HG03354 (cell line): ENCODE data around the gene RALGAPA2.

Source experiments
- ATAC-seq: cut with Tn5 transposase; IDR thresholded peaks from one replicate; pipeline ENCODE4 v1.9.1; 2021; ENCODE audit warnings: mild to moderate bottlenecking; ENCODE audit not compliant: unreplicated experiment, poor library complexity, severe bottlenecking

The RALGAPA2 gene

DNA sequence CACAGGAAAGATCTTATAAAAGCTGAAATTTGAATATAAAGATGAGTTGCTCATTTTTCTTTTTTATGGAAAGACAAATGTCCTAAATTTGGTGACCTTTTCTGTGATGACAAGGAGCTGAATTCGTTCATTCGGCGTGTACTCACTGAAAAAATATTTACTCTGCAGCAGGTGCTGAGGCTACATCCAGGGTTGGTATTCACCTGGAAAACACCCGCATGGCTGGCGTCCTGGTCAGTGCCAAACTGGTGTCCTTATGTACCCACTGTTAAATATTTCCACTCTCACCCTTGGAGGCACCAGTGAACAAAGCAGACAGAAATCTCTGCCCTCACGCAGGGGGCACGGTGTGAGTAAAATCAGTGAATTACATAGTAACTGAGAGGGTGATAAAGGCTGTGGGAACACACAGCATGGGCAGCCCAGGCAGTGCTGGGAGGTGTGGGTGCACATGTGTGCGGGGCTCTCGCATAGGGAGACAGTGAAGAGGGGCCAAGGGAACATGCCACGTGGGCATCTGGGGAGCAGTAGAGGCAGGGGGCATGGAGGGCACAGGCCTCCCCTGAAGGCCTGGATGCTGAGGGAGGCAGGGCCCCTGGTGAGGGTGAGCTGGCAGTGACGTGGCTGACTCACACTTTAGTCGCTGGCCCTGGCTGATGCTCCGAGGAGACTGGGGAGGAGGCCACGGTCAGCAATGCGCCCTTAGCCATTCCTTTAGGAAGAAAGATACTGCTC lies 254.9 kb downstream of the RALGAPA2 start:
- ATAC-seq: no peak

DNA sequence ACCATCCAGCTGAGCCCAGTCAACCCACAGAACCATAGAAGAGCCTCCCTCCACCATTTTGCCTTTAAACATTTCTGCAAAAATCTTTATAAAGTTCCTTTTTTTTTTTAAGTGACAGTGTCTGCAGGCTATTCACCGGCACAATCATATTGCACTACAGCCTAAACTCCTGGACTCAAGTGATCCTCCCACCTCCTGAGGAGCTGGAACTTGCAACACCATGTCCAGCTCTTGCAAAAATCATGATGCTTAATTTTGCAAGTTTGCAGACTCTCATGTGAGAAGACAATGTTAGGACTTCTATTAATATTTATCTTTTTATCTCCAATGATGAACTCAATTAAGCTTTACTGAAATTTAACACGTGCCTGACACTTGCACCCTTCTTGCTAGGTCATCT lies 255.7 kb downstream of the RALGAPA2 start:
- no peak for ATAC-seq

DNA sequence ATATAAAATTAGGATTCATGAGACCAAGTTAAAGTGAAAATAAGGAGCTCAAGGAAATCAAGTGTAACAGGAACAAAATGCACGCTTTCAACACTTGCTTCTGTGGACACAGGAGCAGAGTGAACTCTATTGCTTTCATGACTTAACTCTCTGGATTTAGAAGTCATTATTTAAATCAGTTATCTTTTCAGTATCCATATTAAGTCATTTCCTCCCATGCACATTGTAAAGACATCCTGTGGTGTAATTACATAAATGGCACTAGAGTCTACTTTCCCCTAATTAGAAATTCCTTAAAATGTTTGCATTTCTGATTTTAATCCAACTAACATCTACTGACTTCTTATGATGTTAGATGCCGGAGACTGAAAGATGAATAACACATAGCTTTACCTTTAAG lies 256.5 kb downstream of the RALGAPA2 start:
- no peak for ATAC-seq

DNA sequence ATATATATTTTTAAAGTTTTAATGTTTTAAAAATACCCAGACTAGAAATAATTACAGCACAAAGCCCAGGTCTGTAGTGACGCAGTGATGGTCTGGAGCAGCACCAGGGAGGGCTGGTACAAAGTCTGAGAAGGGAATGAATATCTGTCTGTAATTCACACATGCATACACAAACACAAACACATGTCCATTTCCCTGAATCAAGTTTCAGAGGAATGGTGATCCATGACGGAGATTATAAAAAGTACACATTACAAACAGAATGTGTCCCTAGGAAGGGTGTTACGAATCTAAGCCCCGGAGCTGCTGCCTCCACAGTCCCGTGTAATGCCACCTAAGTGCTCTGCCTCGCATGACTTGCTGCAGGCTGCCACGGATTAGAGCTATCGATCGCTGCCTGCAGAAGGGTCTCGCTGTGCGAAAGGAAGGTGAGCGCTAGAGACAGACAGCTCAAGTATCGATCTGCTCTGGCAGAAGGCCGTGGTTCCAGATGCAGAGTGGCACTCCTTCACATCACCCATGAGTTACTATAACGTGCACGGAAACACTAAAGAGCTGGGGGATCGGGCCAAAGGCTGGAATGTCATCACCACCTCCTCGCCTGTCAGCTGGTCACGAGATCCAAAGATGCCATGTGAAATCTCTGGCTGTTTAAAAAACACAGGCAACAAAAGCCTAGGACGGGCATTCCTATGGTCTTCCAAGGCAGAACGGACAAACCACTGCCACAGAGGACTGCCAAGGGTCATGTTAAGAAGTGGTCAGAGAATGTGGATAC lies 257.4 kb downstream of the RALGAPA2 start:
- no peak for ATAC-seq

DNA sequence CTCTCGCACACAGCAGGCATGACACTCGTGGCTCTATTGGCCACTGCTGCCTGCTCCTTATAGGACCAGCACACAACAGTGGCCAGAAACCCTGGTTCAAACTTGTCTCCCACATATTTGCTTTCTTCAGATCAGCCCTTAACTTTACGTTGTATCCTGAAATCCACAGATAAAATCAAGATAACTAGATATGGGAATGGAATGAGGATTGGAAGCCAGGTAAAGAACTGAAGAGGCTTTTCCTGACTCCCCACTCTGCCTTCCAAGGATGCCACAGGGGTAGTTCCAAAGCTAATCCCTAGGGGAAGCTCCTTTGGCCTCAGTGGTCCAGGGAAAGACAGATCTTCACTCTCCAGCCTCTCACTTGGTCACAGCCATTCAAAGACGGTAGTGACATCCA lies 258.1 kb downstream of the RALGAPA2 start:
- ATAC-seq: no peak

GRCh38 chr20:20452254-20452676 lies 260.2 kb downstream of the RALGAPA2 start:
- peak; percentile 87 for ATAC-seq

- ATAC-seq: no peak
Observed at GRCh38 chr20:20450521-20450920, 261.9 kb downstream of the RALGAPA2 start.

DNA sequence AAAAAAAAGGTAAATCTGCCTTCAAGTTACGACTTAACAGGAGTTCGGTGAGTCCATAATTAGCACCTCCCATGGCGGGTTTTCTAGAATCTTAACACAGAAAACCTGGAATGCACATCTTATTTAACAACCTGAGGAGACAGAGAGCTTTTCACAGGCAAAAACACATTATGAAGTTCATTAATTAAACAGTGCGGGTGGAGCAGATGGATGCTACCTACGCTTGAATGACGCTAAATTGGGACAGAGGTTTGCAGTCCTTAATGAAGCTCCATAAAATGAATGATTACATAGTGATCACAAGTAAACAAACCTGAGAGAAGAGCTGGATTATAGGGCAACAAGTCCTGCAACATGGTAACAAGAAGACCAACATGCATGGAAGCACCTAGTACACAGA lies 263.6 kb downstream of the RALGAPA2 start:
- ATAC-seq: no peak

DNA sequence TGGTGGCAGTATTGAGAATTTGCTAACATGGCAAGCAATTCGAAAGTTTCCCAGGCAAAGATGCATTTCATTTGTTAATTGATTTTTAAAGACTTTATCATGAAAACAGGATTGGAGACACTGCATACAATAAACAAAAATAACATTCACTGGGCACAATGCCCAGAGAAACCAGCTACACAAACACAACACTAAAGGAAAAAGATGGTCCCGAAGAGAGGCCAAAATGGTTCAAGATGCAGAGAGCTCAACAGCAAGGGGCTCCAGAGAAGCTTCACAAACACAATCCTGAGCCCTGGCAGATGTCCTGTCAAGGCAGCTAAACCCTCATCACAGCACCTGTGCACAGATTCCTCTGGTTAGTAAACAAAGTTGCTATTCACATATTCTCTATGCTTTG lies 265.2 kb downstream of the RALGAPA2 start:
- no peak for ATAC-seq

DNA sequence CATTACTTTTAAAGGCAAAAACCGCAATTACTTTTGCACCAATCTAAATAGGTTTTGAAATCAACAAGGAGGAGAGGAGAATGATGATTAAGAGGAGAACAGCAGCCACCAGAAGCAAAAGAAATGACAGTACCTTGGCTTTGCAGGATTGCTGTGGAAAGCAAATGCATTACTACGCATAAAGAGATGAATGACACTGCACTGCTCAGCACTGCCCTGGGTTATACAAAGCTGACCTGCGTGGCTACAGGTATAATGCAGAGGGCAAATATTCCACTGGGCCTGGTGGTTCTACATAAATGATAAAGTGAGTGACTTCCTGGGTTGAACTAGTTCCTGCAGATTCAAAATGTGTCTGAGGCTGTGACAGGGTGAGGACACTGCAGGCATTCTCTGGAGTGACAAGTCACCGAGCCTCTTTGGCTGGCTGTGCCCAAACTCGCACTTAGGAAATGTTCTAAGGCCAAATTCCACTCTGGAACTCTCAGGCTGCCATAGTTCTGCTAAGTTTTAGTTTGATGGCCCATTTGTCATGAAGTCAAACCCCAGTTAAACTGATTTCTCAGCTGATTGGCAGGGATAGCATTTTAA lies 265.9 kb downstream of the RALGAPA2 start:
- no peak for ATAC-seq

DNA sequence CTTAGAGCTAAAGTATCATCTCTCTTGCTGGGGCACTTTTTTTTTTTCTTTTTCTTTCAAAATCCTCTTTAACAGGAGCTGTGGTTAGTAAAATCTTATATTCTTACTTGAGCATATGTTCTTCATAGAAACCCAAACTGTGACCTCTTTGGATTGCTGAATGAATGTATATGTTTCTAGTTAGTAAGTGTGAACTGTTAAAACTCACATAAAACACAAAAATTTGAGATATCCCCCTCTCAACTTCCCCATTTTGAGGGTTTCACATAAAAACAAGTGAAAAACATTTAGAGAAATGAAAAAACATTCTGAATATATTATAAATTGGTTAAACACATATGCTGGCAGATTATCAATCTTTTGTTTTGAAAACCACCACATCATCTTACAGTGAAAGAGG lies 266.4 kb downstream of the RALGAPA2 start:
- no peak for ATAC-seq

GRCh38 chr20:20443504-20443903 lies 268.9 kb downstream of the RALGAPA2 start:
- no peak for ATAC-seq

- ATAC-seq: no peak
Observed at GRCh38 chr20:20442466-20442865, 270.0 kb downstream of the RALGAPA2 start.

DNA sequence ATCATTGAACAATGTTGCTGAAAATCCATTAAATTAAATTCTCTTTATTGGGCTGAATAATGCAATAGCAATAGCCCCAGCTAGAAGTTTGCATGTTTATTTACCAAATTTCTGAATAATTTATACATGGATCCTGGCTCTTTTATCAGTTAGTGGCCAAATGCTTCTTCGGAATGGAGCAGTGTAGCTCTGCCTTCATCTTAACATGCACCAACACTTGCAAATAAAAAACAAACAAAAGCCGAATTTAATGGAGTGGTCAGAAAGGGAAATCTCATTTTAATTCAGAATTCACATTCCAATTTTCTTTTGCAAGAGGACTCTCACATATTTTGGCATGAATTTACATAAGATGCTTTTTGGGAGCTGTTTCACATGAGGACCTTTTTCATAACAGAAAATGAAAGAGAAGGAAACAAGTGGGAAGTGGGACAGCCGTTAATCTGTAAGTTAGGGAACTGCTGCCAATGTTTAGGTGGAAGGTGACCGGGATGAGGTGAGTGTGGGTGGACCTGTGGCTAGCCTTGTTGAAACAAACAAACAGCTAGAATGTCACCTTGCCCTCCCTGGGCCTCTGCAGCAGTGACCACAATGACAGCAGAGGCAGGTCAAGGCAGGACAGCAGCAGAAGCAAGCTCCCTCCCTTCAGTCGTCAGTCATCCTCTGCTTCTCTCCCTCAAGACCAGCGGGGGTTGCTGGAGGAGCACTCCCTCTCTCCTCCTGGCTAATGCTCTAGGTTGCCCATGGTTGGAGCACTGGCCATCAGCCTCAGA lies 271.4 kb downstream of the RALGAPA2 start:
- no peak for ATAC-seq

DNA sequence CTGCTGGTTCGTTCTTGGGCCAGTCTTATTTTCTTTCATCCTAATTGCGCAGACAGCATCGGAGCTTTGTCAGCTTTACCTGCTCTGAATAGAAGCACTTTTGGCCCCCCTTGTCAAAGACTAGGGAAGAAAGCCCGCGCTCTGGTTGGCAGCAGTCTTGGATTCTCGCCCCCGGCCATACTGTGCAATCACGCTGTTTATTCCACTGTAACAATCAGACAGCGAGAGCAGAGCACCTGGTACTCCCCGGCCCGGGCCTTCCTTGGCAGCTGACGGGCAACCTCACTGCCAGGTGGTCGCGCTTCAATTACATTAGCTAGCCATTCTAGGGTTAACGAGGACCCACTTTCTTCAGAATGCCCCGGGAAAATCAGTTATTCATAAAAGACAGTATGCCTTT lies 272.0 kb downstream of the RALGAPA2 start:
- ATAC-seq: no peak

DNA sequence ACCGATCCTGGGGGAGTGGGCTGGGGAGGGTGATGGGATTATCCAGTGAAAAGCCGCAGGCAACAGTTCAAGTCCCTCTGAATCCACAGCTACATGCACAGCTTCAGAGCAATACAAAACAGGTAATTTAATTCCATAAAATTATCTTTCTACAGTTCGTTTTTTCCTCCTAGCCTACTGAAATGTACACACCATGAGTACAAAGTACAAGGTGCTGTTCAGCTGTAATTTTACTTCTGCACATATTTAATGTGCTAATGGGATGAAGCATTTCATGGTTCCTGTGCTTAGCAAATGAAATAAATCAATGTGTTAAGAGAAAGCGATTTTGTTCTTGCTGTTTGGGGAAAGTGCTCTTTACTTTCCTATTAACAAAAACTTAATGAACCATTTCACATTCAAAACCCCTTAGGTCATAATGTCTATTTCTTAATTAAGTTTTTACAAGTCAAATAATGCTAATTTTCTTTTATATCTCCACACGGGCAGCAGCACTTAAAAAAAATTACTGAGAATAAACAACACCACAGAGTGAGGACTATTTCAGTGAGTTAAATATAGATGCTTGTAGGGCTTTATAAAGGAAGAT lies 272.7 kb downstream of the RALGAPA2 start:
- ATAC-seq: no peak

DNA sequence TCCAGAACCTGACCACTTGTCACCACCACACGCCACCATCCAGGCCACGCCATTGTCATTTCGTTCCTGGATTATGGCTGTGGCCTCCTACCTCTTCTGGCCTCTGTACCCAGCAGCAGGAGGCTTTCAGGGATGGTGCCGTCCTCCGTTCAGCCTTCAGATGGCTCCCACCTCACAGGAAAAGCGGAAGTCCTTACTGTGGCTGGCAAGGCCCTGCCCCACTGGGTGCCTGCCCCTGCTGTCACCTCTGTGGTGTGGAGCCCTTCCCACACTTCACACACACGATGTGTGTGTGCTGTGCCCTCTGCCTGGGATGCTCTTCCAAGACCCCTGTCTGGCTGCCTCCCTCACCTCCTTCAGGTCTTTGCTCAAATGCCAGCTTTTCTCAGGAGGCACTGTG lies 275.1 kb downstream of the RALGAPA2 start:
- no peak for ATAC-seq

GRCh38 chr20:20436689-20437088 lies 275.8 kb downstream of the RALGAPA2 start:
- no peak for ATAC-seq

DNA sequence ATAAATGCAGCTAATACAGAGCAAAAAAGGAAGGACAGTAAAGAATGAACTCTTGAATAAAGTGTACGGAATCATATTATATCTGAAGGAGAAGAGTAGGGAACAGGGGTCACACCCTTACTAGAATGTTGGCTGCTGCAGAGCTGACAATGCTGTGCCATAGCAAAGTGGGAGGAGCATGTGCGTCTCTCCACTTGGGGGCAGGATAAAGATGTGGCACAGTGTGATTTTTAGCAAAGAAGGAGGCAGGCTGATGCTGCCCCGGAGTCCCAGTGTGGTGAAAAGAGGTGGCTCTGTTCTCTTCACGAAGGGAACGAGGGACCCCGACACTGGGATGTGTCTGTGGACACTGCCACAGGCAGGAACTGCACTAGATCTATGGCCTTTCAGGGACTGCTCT lies 277.0 kb downstream of the RALGAPA2 start:
- no peak for ATAC-seq
